HCT116 (cell line): ENCODE results near the gene NEK5. TPM values are rescaled to one million over a fixed set of nuclear protein-coding genes. Genes with fewer than 3 reads are reported as not detected.

ENCODE experiments used
- ATAC-seq: fragments of 200-7000 bp; cut with Tn5 transposase; 2 replicates; pipeline ENCODE4 v1.9.1; 2020; ENCODE audit warnings: mild to moderate bottlenecking, moderate library complexity
- BruUV-seq: library from RNA; stranded (reverse); fragments of 400-500 nt; replicated peaks from 2 replicates; lab custom pipeline; 2021; lab: Mats Ljungman, UMichigan
- CTCF ChIA-PET: fragments of 300-600 bp; sonication (Branson Sonifier 250); formaldehyde crosslinking; loops from one replicate; lab custom pipeline; 2021; ENCODE audit warnings: antibody characterized with exemption; lab: Charles Lee
- POLR2A ChIA-PET: fragments of 300-600, 350-600 bp; sonication (Branson Sonifier 250); formaldehyde crosslinking; loops from one replicate; lab custom pipeline; 2021; ENCODE audit warnings: antibody characterized with exemption; lab: Charles Lee
- RAD21 ChIA-PET, 2 experiments: fragments of 300-600 bp; sonication (Branson Sonifier 250); formaldehyde crosslinking; loops; one replicate each; lab custom pipeline; 2023; ENCODE audit warnings: low total read pairs in 2 of 2; ENCODE audit not compliant: uncharacterized antibody in 2 of 2, unreplicated experiment in 2 of 2, low non-redundant PET in 1 of 2; lab: Charles Lee
- DNase-seq: peaks from one replicate; pipeline ENCODE4 v3.0.0-alpha.2; 2010; ENCODE audit warnings: low read depth, low spot score
- H2AFZ ChIP-seq: fragments of 200-600 bp; shearing (Covaris generic), sonication (generic); 2 replicates; pipeline ENCODE4 v1.6.1; 2017; ENCODE audit warnings: low read depth, mixed run types, mixed read lengths, antibody characterized with exemption, low read length; ENCODE audit not compliant: poor library complexity, severe bottlenecking
- H3K27ac ChIP-seq: 2 replicates; pipeline ENCODE4 v1.5.1; 2012; ENCODE audit warnings: low read depth, low read length
- H3K27me3 ChIP-seq: fragments of 200-600 bp; sonication (generic); 2 replicates; pipeline ENCODE4 v1.6.1; 2016; ENCODE audit warnings: mixed run types, low read length, mixed read lengths; ENCODE audit not compliant: insufficient read depth
- H3K36me3 ChIP-seq, 2 experiments: fragments of 200-500 bp in 1 of 2; fragments of 200-600 bp in 1 of 2; sonication (Bioruptor generic) in 1 of 2; sonication (generic) in 1 of 2; 2 replicates each; pipeline versions ENCODE4 v1.5.1 to v1.6.1; 2014 to 2016; ENCODE audit warnings: low read length in 2 of 2, inconsistent platforms in 1 of 2, mixed read lengths in 1 of 2, mixed run types in 1 of 2; ENCODE audit not compliant: insufficient read depth in 2 of 2, control insufficient read depth in 1 of 2
- H3K4me1 ChIP-seq, 2 experiments: fragments of 200-600 bp in 1 of 2; sonication (generic) in 1 of 2; 2 replicates each; pipeline versions ENCODE4 v1.5.1 to v1.6.1; 2012 to 2017; ENCODE audit warnings: low read length in 2 of 2, inconsistent platforms in 1 of 2, mild to moderate bottlenecking in 1 of 2, mixed read lengths in 1 of 2, mixed run types in 1 of 2, moderate library complexity in 1 of 2; ENCODE audit not compliant: insufficient read depth in 2 of 2, control insufficient read depth in 1 of 2
- H3K4me2 ChIP-seq: fragments of 200-600 bp; sonication (generic); 2 replicates; pipeline ENCODE4 v1.6.1; 2017; ENCODE audit warnings: mixed run types, low read length, mixed read lengths
- H3K4me3 ChIP-seq, 2 experiments: fragments of 200-600 bp in 1 of 2; sonication (generic) in 1 of 2; replicated peaks in 1 of 2; 2 replicates each; pipeline ENCODE4 v1.5.1; 2011 to 2016; ENCODE audit warnings: low read length in 2 of 2, control low read depth in 1 of 2, low read depth in 1 of 2, mild to moderate bottlenecking in 1 of 2, mixed read lengths in 1 of 2, mixed run types in 1 of 2
- H3K79me2 ChIP-seq: fragments of 200-600 bp; sonication (generic); 2 replicates; pipeline ENCODE4 v1.6.1; 2017; ENCODE audit warnings: mild to moderate bottlenecking, mixed run types, low read length, moderate library complexity, mixed read lengths; ENCODE audit not compliant: insufficient read depth
- H3K9ac ChIP-seq: fragments of 200-600 bp; sonication (generic); 2 replicates; pipeline ENCODE4 v1.6.1; 2016; ENCODE audit warnings: low read length, mixed read lengths
- H3K9me2 ChIP-seq: fragments of 200-600 bp; sonication (generic), shearing (Covaris generic); 2 replicates; pipeline ENCODE4 v1.6.1; 2017; ENCODE audit warnings: mixed run types, mild to moderate bottlenecking, moderate library complexity; ENCODE audit not compliant: insufficient read depth
- H3K9me3 ChIP-seq, 2 experiments: fragments of 200-500 bp in 1 of 2; fragments of 200-600 bp in 1 of 2; sonication (Bioruptor generic) in 1 of 2; sonication (generic) in 1 of 2; 2 replicates each; pipeline ENCODE4 v1.6.1; 2014 to 2017; ENCODE audit warnings: low read length in 2 of 2, mixed read lengths in 2 of 2, inconsistent platforms in 1 of 2, low read depth in 1 of 2, mild to moderate bottlenecking in 1 of 2, mixed run types in 1 of 2, moderate library complexity in 1 of 2; ENCODE audit not compliant: control insufficient read depth in 1 of 2, insufficient read depth in 1 of 2
- H4K20me1 ChIP-seq: fragments of 200-600 bp; sonication (generic), shearing (Covaris generic); 2 replicates; pipeline ENCODE4 v1.6.1; 2017; ENCODE audit warnings: mixed run types, mild to moderate bottlenecking, moderate library complexity; ENCODE audit not compliant: insufficient read depth
- EGR1 ChIP-seq: IDR thresholded peaks from 2 replicates; pipeline ENCODE4 v1.6.1; 2012; ENCODE audit warnings: low read depth
- FOSL1 ChIP-seq: IDR thresholded peaks from 2 replicates; pipeline ENCODE4 v1.6.1; 2012; ENCODE audit warnings: low read depth
- POLR2AphosphoS5 ChIP-seq: IDR thresholded peaks from 2 replicates; pipeline ENCODE4 v1.6.1; 2011; ENCODE audit warnings: mild to moderate bottlenecking, low read depth, low read length, moderate library complexity
- YY1 ChIP-seq: IDR thresholded peaks from 2 replicates; pipeline ENCODE4 v1.6.1; 2011; ENCODE audit warnings: low read length, low read depth, moderate library complexity, mild to moderate bottlenecking; ENCODE audit not compliant: insufficient replicate concordance; ENCODE audit errors: extremely low read depth
- intact Hi-C: fragments of 100-400 bp; cut with micrococcal nuclease; formaldehyde crosslinking; loops from 2 replicates; pipeline ENCODE4 v1.10.0; 2022
- total RNA-seq: library from RNA; stranded (reverse); gene quantifications from one replicate; pipeline ENCODE4 v1.2.1, GENCODE V29; 2021; ENCODE audit not compliant: unreplicated experiment
- TF ChIP-seq, protein P1 (sequence below): IDR thresholded peaks from 2 replicates; pipeline ENCODE4 v1.6.1; 2012; ENCODE audit warnings: low read depth
- TF ChIP-seq, protein P2 (sequence below): IDR thresholded peaks from 2 replicates; pipeline ENCODE4 v1.6.1; 2011; ENCODE audit warnings: mild to moderate bottlenecking, low read length, moderate library complexity; ENCODE audit not compliant: insufficient replicate concordance; ENCODE audit errors: extremely low read depth
- TF ChIP-seq, protein P3 (sequence below): IDR thresholded peaks from 2 replicates; pipeline ENCODE4 v1.6.1; 2012

The NEK5 gene
- total RNA-seq, 1 experiment from 2014 or later: 1.5 TPM

DNA sequence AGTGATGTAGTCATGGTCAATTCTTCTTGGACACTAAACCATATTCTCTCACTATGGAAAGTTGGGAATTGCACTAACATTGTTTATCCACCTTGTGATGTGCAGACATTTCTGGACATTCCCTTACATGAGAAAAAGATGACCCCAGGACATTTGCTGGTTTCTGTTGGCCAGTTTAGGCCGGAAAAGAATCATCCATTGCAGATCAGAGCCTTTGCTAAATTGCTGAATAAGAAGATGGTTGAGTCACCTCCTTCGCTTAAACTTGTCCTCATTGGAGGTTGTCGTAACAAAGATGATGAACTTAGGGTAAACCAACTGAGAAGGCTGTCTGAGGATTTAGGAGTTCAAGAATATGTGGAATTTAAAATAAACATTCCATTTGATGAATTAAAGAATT lies 104.4 kb downstream of the NEK5 start, which contains the start of gene UTP14C:
Gene UTP14C, plus strand, starts transcription at position 211 of the 400 bp plus-strand sequence. CDS start 4,114 bp downstream, outside the sequence.
- no peaks in the 10 kb centered on the region for H3K9me3 ChIP-seq
- H3K4me1 ChIP-seq: no peaks in the 10 kb centered on the region
- ATAC-seq (no peak), DNase-seq (no peak)
- no peak within 1 kb of the TSS for H3K4me3 ChIP-seq
- POLR2A ChIA-PET: no interaction called here
- H3K27me3 ChIP-seq: no peaks in the 10 kb centered on the region
- RAD21 ChIA-PET: no interaction called here
- no peak within 1 kb of the TSS for H3K9ac ChIP-seq
- H3K79me2 ChIP-seq: peaks cover 7% of the 10 kb centered on the region; the same call in 1 of the 2 replicates
- TF ChIP-seq, protein P1, sequence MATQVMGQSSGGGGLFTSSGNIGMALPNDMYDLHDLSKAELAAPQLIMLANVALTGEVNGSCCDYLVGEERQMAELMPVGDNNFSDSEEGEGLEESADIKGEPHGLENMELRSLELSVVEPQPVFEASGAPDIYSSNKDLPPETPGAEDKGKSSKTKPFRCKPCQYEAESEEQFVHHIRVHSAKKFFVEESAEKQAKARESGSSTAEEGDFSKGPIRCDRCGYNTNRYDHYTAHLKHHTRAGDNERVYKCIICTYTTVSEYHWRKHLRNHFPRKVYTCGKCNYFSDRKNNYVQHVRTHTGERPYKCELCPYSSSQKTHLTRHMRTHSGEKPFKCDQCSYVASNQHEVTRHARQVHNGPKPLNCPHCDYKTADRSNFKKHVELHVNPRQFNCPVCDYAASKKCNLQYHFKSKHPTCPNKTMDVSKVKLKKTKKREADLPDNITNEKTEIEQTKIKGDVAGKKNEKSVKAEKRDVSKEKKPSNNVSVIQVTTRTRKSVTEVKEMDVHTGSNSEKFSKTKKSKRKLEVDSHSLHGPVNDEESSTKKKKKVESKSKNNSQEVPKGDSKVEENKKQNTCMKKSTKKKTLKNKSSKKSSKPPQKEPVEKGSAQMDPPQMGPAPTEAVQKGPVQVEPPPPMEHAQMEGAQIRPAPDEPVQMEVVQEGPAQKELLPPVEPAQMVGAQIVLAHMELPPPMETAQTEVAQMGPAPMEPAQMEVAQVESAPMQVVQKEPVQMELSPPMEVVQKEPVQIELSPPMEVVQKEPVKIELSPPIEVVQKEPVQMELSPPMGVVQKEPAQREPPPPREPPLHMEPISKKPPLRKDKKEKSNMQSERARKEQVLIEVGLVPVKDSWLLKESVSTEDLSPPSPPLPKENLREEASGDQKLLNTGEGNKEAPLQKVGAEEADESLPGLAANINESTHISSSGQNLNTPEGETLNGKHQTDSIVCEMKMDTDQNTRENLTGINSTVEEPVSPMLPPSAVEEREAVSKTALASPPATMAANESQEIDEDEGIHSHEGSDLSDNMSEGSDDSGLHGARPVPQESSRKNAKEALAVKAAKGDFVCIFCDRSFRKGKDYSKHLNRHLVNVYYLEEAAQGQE: no peak
- TF ChIP-seq, protein P2, sequence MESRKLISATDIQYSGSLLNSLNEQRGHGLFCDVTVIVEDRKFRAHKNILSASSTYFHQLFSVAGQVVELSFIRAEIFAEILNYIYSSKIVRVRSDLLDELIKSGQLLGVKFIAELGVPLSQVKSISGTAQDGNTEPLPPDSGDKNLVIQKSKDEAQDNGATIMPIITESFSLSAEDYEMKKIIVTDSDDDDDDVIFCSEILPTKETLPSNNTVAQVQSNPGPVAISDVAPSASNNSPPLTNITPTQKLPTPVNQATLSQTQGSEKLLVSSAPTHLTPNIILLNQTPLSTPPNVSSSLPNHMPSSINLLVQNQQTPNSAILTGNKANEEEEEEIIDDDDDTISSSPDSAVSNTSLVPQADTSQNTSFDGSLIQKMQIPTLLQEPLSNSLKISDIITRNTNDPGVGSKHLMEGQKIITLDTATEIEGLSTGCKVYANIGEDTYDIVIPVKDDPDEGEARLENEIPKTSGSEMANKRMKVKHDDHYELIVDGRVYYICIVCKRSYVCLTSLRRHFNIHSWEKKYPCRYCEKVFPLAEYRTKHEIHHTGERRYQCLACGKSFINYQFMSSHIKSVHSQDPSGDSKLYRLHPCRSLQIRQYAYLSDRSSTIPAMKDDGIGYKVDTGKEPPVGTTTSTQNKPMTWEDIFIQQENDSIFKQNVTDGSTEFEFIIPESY: no peak
- TF ChIP-seq, protein P3, sequence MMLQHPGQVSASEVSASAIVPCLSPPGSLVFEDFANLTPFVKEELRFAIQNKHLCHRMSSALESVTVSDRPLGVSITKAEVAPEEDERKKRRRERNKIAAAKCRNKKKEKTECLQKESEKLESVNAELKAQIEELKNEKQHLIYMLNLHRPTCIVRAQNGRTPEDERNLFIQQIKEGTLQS: no peak
- TF ChIP-seq POLR2AphosphoS5 (no peak), FOSL1 (no peak), YY1 (no peak), EGR1 (no peak)
- no peaks in the 10 kb centered on the region for H4K20me1 ChIP-seq
- H3K9me2 ChIP-seq: no peaks in the 10 kb centered on the region
- no TSS peak for BruUV-seq
- H3K27ac ChIP-seq: no peak within 1 kb of the TSS
- CTCF ChIA-PET: no interaction called here
- H3K4me2 ChIP-seq: no peak within 1 kb of the TSS
- H2AFZ ChIP-seq: no peak within 1 kb of the TSS
- peaks cover 15% of the 10 kb centered on the region in 2 experiments; a peak in 3 of 4 replicates for H3K36me3 ChIP-seq
- intact Hi-C loops: no loop called here
